Fibroblast of the aortic adventitia (primary cell): ENCODE results near the gene NRIP1. TPM values are rescaled to one million over a fixed set of nuclear protein-coding genes. Genes with fewer than 3 reads are reported as not detected.

Experiments
- DNase-seq: peaks from one replicate; pipeline ENCODE4 v3.0.0-alpha.2; 2010; ENCODE audit warnings: low read depth
- H3K4me3 ChIP-seq: 2 replicates; pipeline ENCODE4 v1.5.1; 2011; ENCODE audit warnings: low read depth, mild to moderate bottlenecking, control low read depth, low read length, moderate library complexity
- total RNA-seq: library from RNA; depleted of rRNA; stranded (reverse); fragments of >200 nt; gene quantifications from 2 replicates; pipeline ENCODE4 v1.2.3, GENCODE V29; 2012; ENCODE audit warnings: low replicate concordance
- TF ChIP-seq, protein P1 (sequence below): IDR thresholded peaks from 2 replicates; pipeline ENCODE4 v1.5.1; 2011; ENCODE audit warnings: mild to moderate bottlenecking, low read length, control low read depth, inconsistent platforms; ENCODE audit not compliant: insufficient read depth

Gene NRIP1
- total RNA-seq, 1 donor = 34.8 TPM

DNA sequence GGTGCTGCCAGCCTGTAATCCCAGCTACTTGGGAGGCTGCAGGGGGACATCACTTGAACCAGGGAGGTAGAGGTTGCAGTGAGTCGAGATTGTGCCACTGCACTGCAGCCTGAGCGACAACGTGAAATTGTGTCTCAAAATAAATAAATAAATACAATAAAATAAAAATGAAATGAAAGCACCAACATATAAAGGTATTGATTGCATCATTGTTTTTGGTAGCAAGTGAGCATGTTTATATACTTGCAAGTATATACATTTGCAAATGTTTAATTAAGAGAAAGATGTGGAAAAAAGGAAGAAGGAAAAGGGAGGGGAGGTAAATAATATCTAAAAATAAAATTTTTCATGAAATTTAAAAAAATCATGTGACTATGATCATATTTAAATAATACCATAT lies 32.8 kb upstream of the NRIP1 start:
- no peak overlapping the region for H3K4me3 ChIP-seq
- TF ChIP-seq, protein P1, sequence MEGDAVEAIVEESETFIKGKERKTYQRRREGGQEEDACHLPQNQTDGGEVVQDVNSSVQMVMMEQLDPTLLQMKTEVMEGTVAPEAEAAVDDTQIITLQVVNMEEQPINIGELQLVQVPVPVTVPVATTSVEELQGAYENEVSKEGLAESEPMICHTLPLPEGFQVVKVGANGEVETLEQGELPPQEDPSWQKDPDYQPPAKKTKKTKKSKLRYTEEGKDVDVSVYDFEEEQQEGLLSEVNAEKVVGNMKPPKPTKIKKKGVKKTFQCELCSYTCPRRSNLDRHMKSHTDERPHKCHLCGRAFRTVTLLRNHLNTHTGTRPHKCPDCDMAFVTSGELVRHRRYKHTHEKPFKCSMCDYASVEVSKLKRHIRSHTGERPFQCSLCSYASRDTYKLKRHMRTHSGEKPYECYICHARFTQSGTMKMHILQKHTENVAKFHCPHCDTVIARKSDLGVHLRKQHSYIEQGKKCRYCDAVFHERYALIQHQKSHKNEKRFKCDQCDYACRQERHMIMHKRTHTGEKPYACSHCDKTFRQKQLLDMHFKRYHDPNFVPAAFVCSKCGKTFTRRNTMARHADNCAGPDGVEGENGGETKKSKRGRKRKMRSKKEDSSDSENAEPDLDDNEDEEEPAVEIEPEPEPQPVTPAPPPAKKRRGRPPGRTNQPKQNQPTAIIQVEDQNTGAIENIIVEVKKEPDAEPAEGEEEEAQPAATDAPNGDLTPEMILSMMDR = no peak
- DNase-seq = no peak

DNA sequence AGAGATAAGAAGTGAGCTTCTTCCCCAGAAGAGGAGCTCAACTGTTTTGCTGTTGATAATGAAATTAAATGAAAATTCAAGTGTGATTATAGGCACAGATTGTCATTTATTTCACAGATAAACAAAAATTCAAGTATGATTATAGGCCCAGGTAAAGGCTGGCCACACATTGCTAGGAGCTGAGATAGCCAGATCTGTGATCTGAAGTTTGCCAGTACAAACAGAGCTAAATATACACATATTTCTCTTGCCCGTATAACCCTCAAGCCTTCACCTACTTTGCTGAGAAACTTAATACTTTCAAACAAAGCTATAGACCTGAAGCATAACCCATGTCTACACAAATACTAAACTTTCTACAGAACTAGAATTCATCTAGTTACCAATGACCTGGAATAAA lies 31.3 kb upstream of the NRIP1 start:
- TF ChIP-seq, protein P1 = no peak
- no peak overlapping the region for H3K4me3 ChIP-seq
- DNase-seq = no peak

DNA sequence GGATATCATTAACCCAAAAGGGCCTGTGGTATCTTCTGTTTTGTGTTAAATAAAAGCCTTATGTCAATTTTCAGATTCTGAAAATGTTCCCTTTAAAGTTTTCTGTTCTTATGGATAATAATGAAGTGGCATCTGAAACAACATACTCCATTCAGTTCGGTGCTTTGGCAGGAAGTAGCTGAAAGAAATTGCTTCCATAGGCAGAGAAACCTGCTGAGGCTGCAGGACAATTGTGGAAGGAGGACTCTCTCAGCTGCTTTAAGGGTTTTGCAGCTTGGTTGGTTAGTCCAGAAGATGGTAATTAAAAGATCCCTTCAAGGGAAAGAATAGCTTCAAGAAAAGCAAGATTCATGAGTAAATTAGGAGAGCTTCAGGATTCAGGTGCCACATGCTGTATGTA lies 30.5 kb upstream of the NRIP1 start:
- DNase-seq = no peak
- TF ChIP-seq, protein P1 = no peak

GRCh38 chr21:15094706-15095105 lies 29.9 kb upstream of the NRIP1 start:
- TF ChIP-seq, protein P1 = no peak
- peak; percentile 7 for DNase-seq
- no peak overlapping the region for H3K4me3 ChIP-seq

More for the DNA sequence above, 30.5 kb upstream of the NRIP1 start:
- no peak overlapping the region for H3K4me3 ChIP-seq

DNA sequence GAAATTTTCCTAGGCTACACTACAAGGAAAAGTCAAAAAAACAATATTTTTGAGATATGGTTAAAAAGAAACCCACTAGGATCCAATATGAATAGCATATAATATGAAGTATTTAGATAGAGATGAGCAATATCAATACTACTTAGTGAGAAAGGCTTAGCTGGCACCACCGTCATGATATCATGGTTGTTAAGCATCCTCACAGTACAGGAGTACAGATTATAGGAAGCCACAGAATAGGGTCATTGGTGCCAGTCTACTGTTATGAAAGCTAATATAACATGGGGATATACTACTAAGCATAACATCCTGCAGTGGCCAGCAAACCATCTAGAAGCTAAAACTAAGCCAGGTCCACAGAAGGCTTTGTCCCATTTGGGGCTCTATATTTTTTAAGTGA lies 28.4 kb upstream of the NRIP1 start:
- TF ChIP-seq, protein P1 = no peak
- no peak for DNase-seq
- H3K4me3 ChIP-seq = no peak overlapping the region

DNA sequence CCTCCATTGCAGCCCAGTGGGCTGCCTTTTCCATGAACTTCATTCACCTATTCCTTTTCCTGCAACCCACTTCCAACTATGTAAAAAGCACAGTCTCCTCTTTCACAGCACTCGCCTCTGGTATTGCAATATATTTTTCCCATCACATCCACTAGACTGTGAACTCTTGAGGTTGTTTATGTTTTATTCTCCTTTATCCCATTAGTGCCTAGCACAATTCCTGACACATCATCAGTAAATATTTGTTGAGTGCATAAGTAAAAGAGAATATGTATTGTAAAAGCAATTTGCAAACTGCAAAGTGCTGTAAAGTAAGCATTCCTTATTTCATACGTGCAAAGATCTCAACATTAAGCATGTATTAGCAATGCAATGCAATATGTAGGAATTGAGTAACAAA lies 27.9 kb upstream of the NRIP1 start:
- TF ChIP-seq, protein P1 = no peak
- no peak overlapping the region for H3K4me3 ChIP-seq
- no peak for DNase-seq

DNA sequence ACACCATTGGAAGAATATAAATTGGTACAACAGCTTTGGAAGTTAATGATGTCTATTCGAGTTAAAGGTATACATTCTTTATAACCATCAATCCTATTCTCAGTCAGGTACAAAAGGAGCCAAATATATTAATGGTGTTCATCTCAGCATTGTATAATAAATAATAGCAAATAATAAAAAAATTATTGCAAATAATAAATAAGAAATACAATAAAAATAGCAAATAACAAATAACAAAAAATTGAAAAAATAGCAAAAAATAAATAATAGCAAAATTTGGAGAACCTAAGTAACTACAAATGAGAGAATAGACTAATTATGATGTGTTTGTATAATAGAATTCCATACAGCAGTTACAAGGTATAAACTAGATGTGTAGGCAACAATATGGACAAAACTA lies 25.6 kb upstream of the NRIP1 start:
- no peak for DNase-seq
- H3K4me3 ChIP-seq = no peak overlapping the region
- TF ChIP-seq, protein P1 = no peak
